Endothelial cell (in vitro differentiated cells): ENCODE measurements around the gene CABP4. TPM values are rescaled to one million over a fixed set of nuclear protein-coding genes. Genes with fewer than 3 reads are reported as not detected.
A peak's percentile ranks its signal among the peaks of the same experiment; 100 is the strongest.
"Not testable (repeated sequence)": the region's sequence is repeated elsewhere in the genome, so short reads cannot be mapped to it uniquely, and the experiment has no call there.

Source experiments
- DNase-seq: peaks from one replicate; pipeline ENCODE4 v3.0.0; 2021; ENCODE audit warnings: low spot score
- H3K27ac Mint-ChIP-seq: one replicate; pipeline ENCODE4 v1.8.0; 2021; ENCODE audit warnings: mixed read lengths, inconsistent platforms; ENCODE audit not compliant: unreplicated experiment
- H3K27me3 Mint-ChIP-seq: one replicate; pipeline ENCODE4 v1.8.0; 2021; ENCODE audit warnings: mild to moderate bottlenecking, moderate library complexity, mixed read lengths, inconsistent platforms; ENCODE audit not compliant: unreplicated experiment
- H3K36me3 Mint-ChIP-seq: one replicate; pipeline ENCODE4 v1.8.0; 2021; ENCODE audit warnings: mild to moderate bottlenecking, low read depth, mixed read lengths, inconsistent platforms; ENCODE audit not compliant: unreplicated experiment
- H3K4me1 Mint-ChIP-seq: one replicate; pipeline ENCODE4 v1.8.0; 2021; ENCODE audit warnings: mild to moderate bottlenecking, mixed read lengths, inconsistent platforms; ENCODE audit not compliant: unreplicated experiment
- H3K4me3 Mint-ChIP-seq: one replicate; pipeline ENCODE4 v1.8.0; 2021; ENCODE audit warnings: mild to moderate bottlenecking, mixed read lengths, inconsistent platforms; ENCODE audit not compliant: unreplicated experiment
- H3K9me3 Mint-ChIP-seq: one replicate; pipeline ENCODE4 v1.8.0; 2021; ENCODE audit warnings: mixed read lengths, inconsistent platforms; ENCODE audit not compliant: unreplicated experiment
- CTCF ChIP-seq: fragments of 200-600 bp; sonication (generic); IDR thresholded peaks from one replicate; pipeline ENCODE4 v1.5.0; 2021; ENCODE audit warnings: antibody characterized with exemption; ENCODE audit not compliant: unreplicated experiment
- total RNA-seq: library from RNA; stranded (reverse); fragmentation: NEBNext Ultra II Directional; extraction: Animal tissue kit (Norgen Biotek cat#: 25700); gene quantifications from one replicate; pipeline ENCODE4 v1.2.1, GENCODE V29; 2021; ENCODE audit not compliant: unreplicated experiment

The CABP4 gene
- total RNA-seq, 1 donor from 2014 or later: not detected

DNA sequence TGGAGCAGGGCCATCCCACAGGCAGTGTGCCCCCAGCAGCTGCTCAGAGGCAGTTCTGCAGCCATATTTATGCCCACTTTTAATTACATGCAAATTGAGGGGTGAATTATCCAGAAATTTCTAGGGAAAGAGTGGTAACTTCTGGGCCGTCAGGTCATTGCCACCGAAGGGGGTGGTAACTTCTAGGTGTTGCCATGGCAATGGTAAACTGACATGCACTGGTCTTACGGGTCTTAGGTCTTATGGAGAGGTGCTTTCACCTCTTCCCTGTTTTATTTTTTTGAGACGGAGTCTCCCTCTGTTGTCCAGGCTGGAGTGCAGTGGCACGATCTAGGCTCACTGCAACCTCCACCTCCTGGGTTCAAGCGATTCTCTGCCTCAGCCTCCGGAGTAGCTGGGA is 17.7 kb downstream of the CABP4 start:
- Mint-ChIP-seq H3K9me3 (no peaks in the 10 kb centered on the region), H3K27me3 (peaks cover 1% of the 10 kb centered on the region), H3K36me3 (no peaks in the 10 kb centered on the region), H3K4me3 (no peak overlapping the region), H3K4me1 (peaks cover 6% of the 10 kb centered on the region), H3K27ac (no peak overlapping the region)
- no peak for TF ChIP-seq CTCF
- DNase-seq: no peak

DNA sequence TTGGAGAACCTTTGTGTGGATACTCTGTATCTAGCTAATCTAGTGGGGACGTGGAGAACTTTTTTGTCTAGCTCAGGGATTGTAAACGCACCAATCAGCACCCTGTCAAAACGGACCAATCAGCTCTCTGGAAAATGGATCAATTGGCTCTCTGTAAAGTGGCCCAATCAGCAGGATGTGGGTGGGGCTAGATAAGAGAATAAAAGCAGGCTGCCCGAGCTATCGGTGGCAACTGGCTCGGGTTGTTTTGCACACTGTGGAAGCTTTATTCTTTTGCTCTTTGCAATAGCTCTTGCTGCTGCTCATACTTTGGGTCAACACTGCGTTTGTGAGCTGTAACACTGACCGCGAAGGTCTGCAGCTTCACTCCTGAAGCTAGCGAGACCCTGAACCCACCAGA is 21.5 kb downstream of the CABP4 start:
- H3K4me1 Mint-ChIP-seq, H3K4me3 Mint-ChIP-seq, H3K27me3 Mint-ChIP-seq, DNase-seq, H3K27ac Mint-ChIP-seq, H3K36me3 Mint-ChIP-seq, H3K9me3 Mint-ChIP-seq: not testable (repeated sequence)

GRCh38 chr11:67477344-67478050 is 22.3 kb downstream of the CABP4 start:
- H3K4me3 Mint-ChIP-seq, H3K27ac Mint-ChIP-seq, H3K4me1 Mint-ChIP-seq, H3K9me3 Mint-ChIP-seq, DNase-seq, H3K27me3 Mint-ChIP-seq, H3K36me3 Mint-ChIP-seq: not testable (repeated sequence)

GRCh38 chr11:67482275-67482826 is 27.2 kb downstream of the CABP4 start:
- Mint-ChIP-seq H3K27ac (peak overlapping the region; percentile 96), H3K4me1 (peaks cover 16% of the 10 kb centered on the region), H3K4me3 (peak overlapping the region; percentile 93), H3K27me3 (peaks cover 10% of the 10 kb centered on the region), H3K36me3 (peaks cover 17% of the 10 kb centered on the region), H3K9me3 (no peaks in the 10 kb centered on the region)
- no peak for TF ChIP-seq CTCF
- no peak for DNase-seq

- peak; percentile 94 for DNase-seq
- no peaks in the 10 kb centered on the region for H3K9me3 Mint-ChIP-seq
- TF ChIP-seq CTCF: no peak
- H3K36me3 Mint-ChIP-seq: peaks cover 24% of the 10 kb centered on the region
- H3K27ac Mint-ChIP-seq: peak within 1 kb of the TSS; percentile 96
- H3K27me3 Mint-ChIP-seq: peaks cover 14% of the 10 kb centered on the region
- peaks cover 16% of the 10 kb centered on the region for H3K4me1 Mint-ChIP-seq
- peak within 1 kb of the TSS; percentile 93 for H3K4me3 Mint-ChIP-seq
These were observed 28.0 kb downstream of the CABP4 start, which contains the start of gene AIP for GRCh38 chr11:67482827-67483798. Gene AIP, plus strand, starts transcription at chr11:67483026. Its CDS starts 133 bp downstream, at chr11:67483159.
